ENCODE results near the gene SLC2A11.

DNA sequence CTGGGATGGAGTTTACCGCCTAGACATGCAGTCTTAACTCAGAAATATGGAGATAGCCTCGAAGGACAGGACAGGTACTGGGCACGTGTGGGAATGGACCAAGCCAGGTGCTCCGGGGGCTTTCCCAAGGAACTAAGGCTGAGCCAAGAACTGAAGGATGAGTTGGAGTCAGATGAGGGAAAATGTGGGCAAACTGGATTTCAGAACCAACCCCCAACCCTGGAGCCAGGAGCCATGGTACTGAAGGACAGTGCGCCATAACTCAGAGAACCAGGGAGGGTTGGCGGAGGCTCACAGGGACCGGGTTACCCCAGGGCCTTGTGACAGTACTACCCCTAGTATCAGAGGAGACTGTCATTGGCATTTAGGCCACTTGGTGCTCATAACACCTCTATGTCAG is 34.1 kb downstream of the SLC2A11 start:
- TF ChIP-seq, protein P1, sequence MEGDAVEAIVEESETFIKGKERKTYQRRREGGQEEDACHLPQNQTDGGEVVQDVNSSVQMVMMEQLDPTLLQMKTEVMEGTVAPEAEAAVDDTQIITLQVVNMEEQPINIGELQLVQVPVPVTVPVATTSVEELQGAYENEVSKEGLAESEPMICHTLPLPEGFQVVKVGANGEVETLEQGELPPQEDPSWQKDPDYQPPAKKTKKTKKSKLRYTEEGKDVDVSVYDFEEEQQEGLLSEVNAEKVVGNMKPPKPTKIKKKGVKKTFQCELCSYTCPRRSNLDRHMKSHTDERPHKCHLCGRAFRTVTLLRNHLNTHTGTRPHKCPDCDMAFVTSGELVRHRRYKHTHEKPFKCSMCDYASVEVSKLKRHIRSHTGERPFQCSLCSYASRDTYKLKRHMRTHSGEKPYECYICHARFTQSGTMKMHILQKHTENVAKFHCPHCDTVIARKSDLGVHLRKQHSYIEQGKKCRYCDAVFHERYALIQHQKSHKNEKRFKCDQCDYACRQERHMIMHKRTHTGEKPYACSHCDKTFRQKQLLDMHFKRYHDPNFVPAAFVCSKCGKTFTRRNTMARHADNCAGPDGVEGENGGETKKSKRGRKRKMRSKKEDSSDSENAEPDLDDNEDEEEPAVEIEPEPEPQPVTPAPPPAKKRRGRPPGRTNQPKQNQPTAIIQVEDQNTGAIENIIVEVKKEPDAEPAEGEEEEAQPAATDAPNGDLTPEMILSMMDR (IDR thresholded peaks at IDR 0.05; ENCODE audit: insufficient read depth, low read depth, low read length), result no peak
- TF ChIP-seq EZH2 (IDR thresholded peaks at IDR 0.05; ENCODE audit: insufficient read depth, low read length), result no peak

All from astrocyte (in vitro differentiated cells and primary cell).